PC-9 (cell line): ENCODE measurements around the gene GOLIM4.

ENCODE experiments used
- CTCF ChIP-seq: fragments of 200-600 bp; sonication (generic); conservative IDR thresholded peaks from 2 replicates; pipeline ENCODE4 v1.6.1; 2017; ENCODE audit warnings: mixed run types, antibody characterized with exemption, mild to moderate bottlenecking, moderate library complexity
- EZH2 ChIP-seq: fragments of 200-600 bp; sonication (generic); IDR thresholded peaks from 2 replicates; pipeline ENCODE4 v1.8.0; 2017; ENCODE audit warnings: antibody characterized with exemption, low read depth

GRCh38 chr3:167998253-167998652 is 97.5 kb downstream of the GOLIM4 start:
- no peak for TF ChIP-seq CTCF
- TF ChIP-seq EZH2: no peak
